Subcutaneous adipose tissue (tissue), 4 donors: ENCODE results near the gene FARP1. TPM values are rescaled to one million over a fixed set of nuclear protein-coding genes. Genes with fewer than 3 reads are reported as not detected.

Experiments
- CTCF ChIP-seq: fragments of 450-650 bp; IDR thresholded peaks from one replicate; pipeline ENCODE4 v1.5.1; 2016; ENCODE audit warnings: low read depth, mild to moderate bottlenecking, control low read depth, antibody characterized with exemption, moderate library complexity
- total RNA-seq, 4 donors: library from RNA; depleted of rRNA; stranded (reverse); fragments of >200 nt; gene quantifications; one replicate each; pipeline ENCODE4 v1.1.0, GENCODE V29; 2016

Gene FARP1
- total RNA-seq, 4 donors from 2014 or later: 24.9 to 39.9 (median 28.8) TPM

- no peak for TF ChIP-seq CTCF
These were observed 31.5 kb upstream of the FARP1 start for GRCh38 chr13:98111168-98112098.

GRCh38 chr13:98112456-98112855 is 30.4 kb upstream of the FARP1 start:
- TF ChIP-seq CTCF: no peak

GRCh38 chr13:98118865-98119264 is 24.0 kb upstream of the FARP1 start:
- TF ChIP-seq CTCF: no peak

GRCh38 chr13:98123176-98123575 is 19.7 kb upstream of the FARP1 start:
- TF ChIP-seq CTCF: no peak

- no peak for TF ChIP-seq CTCF
These were observed 13.7 kb upstream of the FARP1 start for GRCh38 chr13:98129059-98129746.

- TF ChIP-seq CTCF: no peak
These were observed 8.9 kb upstream of the FARP1 start for GRCh38 chr13:98133946-98134345.

- TF ChIP-seq CTCF: no peak
These were observed 8.0 kb upstream of the FARP1 start for GRCh38 chr13:98134901-98135300.
